HG02938 (cell line): Measurements from ENCODE around the gene CREBBP.

Experiments
- ATAC-seq: cut with Tn5 transposase; IDR thresholded peaks from one replicate; pipeline ENCODE4 v1.9.1; 2021; ENCODE audit warnings: mild to moderate bottlenecking, moderate library complexity; ENCODE audit not compliant: unreplicated experiment

Gene CREBBP

GRCh38 chr16:3738128-3738527, 142.4 kb downstream of the CREBBP start:
- ATAC-seq = no peak

GRCh38 chr16:3737181-3737580, 143.3 kb downstream of the CREBBP start:
- ATAC-seq = no peak

- no peak for ATAC-seq
Observed at GRCh38 chr16:3736116-3736515, 144.4 kb downstream of the CREBBP start.

GRCh38 chr16:3735541-3735940, 145.0 kb downstream of the CREBBP start:
- no peak for ATAC-seq

- ATAC-seq = no peak
Observed at GRCh38 chr16:3734758-3735221, 145.7 kb downstream of the CREBBP start.

- no peak for ATAC-seq
Observed at GRCh38 chr16:3734084-3734757, 146.3 kb downstream of the CREBBP start.

GRCh38 chr16:3732171-3732570, 148.3 kb downstream of the CREBBP start:
- ATAC-seq = no peak

- ATAC-seq = no peak
Observed at GRCh38 chr16:3731126-3731935, 149.2 kb downstream of the CREBBP start.

- ATAC-seq = no peak
Observed at GRCh38 chr16:3730161-3731125, 150.1 kb downstream of the CREBBP start.

GRCh38 chr16:3729161-3730112, 151.1 kb downstream of the CREBBP start:
- ATAC-seq = no peak

- no peak for ATAC-seq
Observed at GRCh38 chr16:3728424-3729160, 151.9 kb downstream of the CREBBP start.

- ATAC-seq = no peak
Observed at GRCh38 chr16:3727806-3728381, 152.6 kb downstream of the CREBBP start.

- ATAC-seq = no peak
Observed at GRCh38 chr16:3726021-3726687, 154.4 kb downstream of the CREBBP start.

- no peak for ATAC-seq
Observed at GRCh38 chr16:3725276-3725675, 155.2 kb downstream of the CREBBP start.

- ATAC-seq = no peak
Observed at GRCh38 chr16:3722508-3722907, 158.0 kb downstream of the CREBBP start.

GRCh38 chr16:3720418-3720817, 160.1 kb downstream of the CREBBP start:
- no peak for ATAC-seq

- no peak for ATAC-seq
Observed at GRCh38 chr16:3718628-3719027, 161.9 kb downstream of the CREBBP start.

GRCh38 chr16:3718019-3718391, 162.5 kb downstream of the CREBBP start:
- no peak for ATAC-seq
